ENCODE data around the gene LLCFC1.

Gene LLCFC1

DNA sequence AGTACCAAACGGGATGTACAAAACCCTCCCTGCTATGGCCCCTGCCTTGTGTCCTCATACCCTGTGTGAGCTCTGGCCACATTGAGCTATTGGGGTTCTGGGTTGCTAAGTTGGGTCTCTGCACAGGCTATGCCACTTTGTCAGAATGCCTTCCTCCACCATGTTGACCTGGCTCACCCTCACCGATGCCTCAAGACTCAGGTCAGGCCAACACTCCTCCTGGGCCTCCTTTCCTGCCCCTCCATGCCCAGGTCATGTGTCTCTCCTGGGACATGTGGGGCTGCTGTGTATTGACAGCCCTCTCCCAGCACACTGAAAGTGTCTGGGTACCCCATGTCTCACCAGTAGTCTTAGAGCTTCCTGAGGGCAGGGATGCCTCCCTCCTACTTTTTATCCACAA is 20.4 kb upstream of the LLCFC1 start:
- H3K27me3 ChIP-seq (ENCODE audit: insufficient read depth, low read length, poor library complexity), result peaks cover 6% of the 10 kb centered on the region
- no peak overlapping the region for H3K4me3 ChIP-seq (ENCODE audit: low read depth in 1 of 2, low read length in 2 of 2)
- no peaks in the 10 kb centered on the region for H3K9me3 ChIP-seq (ENCODE audit: insufficient read depth, low read length, severe bottlenecking)
- no peak overlapping the region for H3K9ac ChIP-seq (ENCODE audit: low read depth, low read length)
- no peaks in the 10 kb centered on the region for H3K4me1 ChIP-seq (ENCODE audit: insufficient read depth, low read length)
- no peak overlapping the region for H2AFZ ChIP-seq (ENCODE audit: low read depth, low read length)
- no peaks in the 10 kb centered on the region for H3K79me2 ChIP-seq (ENCODE audit: insufficient read depth, low read length)
- TF ChIP-seq, protein P1, sequence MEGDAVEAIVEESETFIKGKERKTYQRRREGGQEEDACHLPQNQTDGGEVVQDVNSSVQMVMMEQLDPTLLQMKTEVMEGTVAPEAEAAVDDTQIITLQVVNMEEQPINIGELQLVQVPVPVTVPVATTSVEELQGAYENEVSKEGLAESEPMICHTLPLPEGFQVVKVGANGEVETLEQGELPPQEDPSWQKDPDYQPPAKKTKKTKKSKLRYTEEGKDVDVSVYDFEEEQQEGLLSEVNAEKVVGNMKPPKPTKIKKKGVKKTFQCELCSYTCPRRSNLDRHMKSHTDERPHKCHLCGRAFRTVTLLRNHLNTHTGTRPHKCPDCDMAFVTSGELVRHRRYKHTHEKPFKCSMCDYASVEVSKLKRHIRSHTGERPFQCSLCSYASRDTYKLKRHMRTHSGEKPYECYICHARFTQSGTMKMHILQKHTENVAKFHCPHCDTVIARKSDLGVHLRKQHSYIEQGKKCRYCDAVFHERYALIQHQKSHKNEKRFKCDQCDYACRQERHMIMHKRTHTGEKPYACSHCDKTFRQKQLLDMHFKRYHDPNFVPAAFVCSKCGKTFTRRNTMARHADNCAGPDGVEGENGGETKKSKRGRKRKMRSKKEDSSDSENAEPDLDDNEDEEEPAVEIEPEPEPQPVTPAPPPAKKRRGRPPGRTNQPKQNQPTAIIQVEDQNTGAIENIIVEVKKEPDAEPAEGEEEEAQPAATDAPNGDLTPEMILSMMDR (IDR thresholded peaks at IDR 0.05; ENCODE audit: borderline replicate concordance, extremely low read depth, low read length, poor library complexity, severe bottlenecking), result no peak
- TF ChIP-seq EZH2 (IDR thresholded peaks at IDR 0.05; ENCODE audit: borderline replicate concordance, low read depth, low read length, severe bottlenecking), result no peak
- no peak overlapping the region for H3K4me2 ChIP-seq (ENCODE audit: insufficient read depth, low read length)
- H4K20me1 ChIP-seq (ENCODE audit: insufficient read depth, low read length), result no peaks in the 10 kb centered on the region
- no peak overlapping the region for H3K27ac ChIP-seq (ENCODE audit: low read length)
- ATAC-seq (ENCODE audit: insufficient read depth, low read depth), result no peak
- no peak for DNase-seq
- H3K36me3 ChIP-seq (ENCODE audit: insufficient read depth, low read length), result no peaks in the 10 kb centered on the region

DNA sequence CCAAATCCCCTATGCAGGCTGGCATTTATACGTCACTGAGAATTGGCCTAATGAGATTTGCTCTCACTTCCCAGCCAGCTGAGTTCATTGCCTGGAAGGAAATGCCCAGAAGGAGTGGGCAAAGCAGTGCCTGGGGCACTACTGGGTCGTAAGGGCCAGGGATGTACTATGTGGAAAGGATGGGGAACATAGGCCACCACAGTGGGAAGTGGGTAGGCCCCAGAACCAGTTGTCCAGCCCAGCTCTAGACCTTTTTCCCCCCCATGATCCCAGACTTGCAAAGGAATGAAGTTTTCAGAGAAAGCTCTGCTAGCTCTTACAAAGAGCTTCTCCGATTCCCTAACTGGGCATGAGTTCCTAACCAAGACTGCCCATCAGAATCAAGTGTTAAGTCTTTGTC is 19.6 kb upstream of the LLCFC1 start:
- no peak for ATAC-seq (ENCODE audit: insufficient read depth, low read depth)
- no peak overlapping the region for H3K4me2 ChIP-seq (ENCODE audit: insufficient read depth, low read length)
- H3K27ac ChIP-seq (ENCODE audit: low read length), result no peak overlapping the region
- no peak overlapping the region for H3K9ac ChIP-seq (ENCODE audit: low read depth, low read length)
- H3K4me1 ChIP-seq (ENCODE audit: insufficient read depth, low read length), result no peaks in the 10 kb centered on the region
- H4K20me1 ChIP-seq (ENCODE audit: insufficient read depth, low read length), result no peaks in the 10 kb centered on the region
- no peak overlapping the region for H2AFZ ChIP-seq (ENCODE audit: low read depth, low read length)
- DNase-seq, result no peak
- no peak overlapping the region for H3K4me3 ChIP-seq (ENCODE audit: low read depth in 1 of 2, low read length in 2 of 2)
- peaks cover 6% of the 10 kb centered on the region for H3K27me3 ChIP-seq (ENCODE audit: insufficient read depth, low read length, poor library complexity)
- TF ChIP-seq, protein P1 (IDR thresholded peaks at IDR 0.05; ENCODE audit: borderline replicate concordance, extremely low read depth, low read length, poor library complexity, severe bottlenecking), result no peak
- TF ChIP-seq EZH2 (IDR thresholded peaks at IDR 0.05; ENCODE audit: borderline replicate concordance, low read depth, low read length, severe bottlenecking), result no peak
- H3K9me3 ChIP-seq (ENCODE audit: insufficient read depth, low read length, severe bottlenecking), result no peaks in the 10 kb centered on the region
- H3K36me3 ChIP-seq (ENCODE audit: insufficient read depth, low read length), result no peaks in the 10 kb centered on the region
- no peaks in the 10 kb centered on the region for H3K79me2 ChIP-seq (ENCODE audit: insufficient read depth, low read length)

DNA sequence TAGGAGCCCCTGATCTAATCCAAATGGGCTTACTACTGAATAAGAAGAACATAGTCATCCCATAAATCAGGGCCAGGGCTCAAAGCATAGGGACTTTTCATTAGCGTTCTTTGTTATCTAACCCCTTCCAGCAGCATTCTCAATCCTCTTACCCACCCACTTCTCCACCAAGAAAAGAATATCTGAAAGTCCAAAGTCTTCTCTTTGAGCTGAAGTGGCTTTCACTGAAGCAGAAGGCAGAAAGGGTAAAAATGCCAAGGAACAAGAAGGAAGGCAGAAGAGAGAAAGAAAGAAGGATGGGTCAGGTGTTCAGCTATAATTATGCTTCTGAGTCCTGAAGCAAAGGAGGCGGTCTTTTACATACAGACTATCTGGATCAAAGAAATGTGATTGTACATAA is 15.9 kb upstream of the LLCFC1 start:
- no peak overlapping the region for H3K4me2 ChIP-seq (ENCODE audit: insufficient read depth, low read length)
- no peak overlapping the region for H3K9ac ChIP-seq (ENCODE audit: low read depth, low read length)
- H3K36me3 ChIP-seq (ENCODE audit: insufficient read depth, low read length), result no peaks in the 10 kb centered on the region
- H4K20me1 ChIP-seq (ENCODE audit: insufficient read depth, low read length), result no peaks in the 10 kb centered on the region
- ATAC-seq (ENCODE audit: insufficient read depth, low read depth) (no peak), DNase-seq (no peak)
- H3K79me2 ChIP-seq (ENCODE audit: insufficient read depth, low read length), result no peaks in the 10 kb centered on the region
- H3K4me3 ChIP-seq (ENCODE audit: low read depth in 1 of 2, low read length in 2 of 2), result no peak overlapping the region
- no peak overlapping the region for H2AFZ ChIP-seq (ENCODE audit: low read depth, low read length)
- no peaks in the 10 kb centered on the region for H3K27me3 ChIP-seq (ENCODE audit: insufficient read depth, low read length, poor library complexity)
- H3K9me3 ChIP-seq (ENCODE audit: insufficient read depth, low read length, severe bottlenecking), result no peaks in the 10 kb centered on the region
- no peak overlapping the region for H3K27ac ChIP-seq (ENCODE audit: low read length)
- no peaks in the 10 kb centered on the region for H3K4me1 ChIP-seq (ENCODE audit: insufficient read depth, low read length)
- TF ChIP-seq EZH2 (IDR thresholded peaks at IDR 0.05; ENCODE audit: borderline replicate concordance, low read depth, low read length, severe bottlenecking), result no peak
- TF ChIP-seq, protein P1 (IDR thresholded peaks at IDR 0.05; ENCODE audit: borderline replicate concordance, extremely low read depth, low read length, poor library complexity, severe bottlenecking), result no peak

GRCh38 chr7:142925413-142925812 is 13.9 kb upstream of the LLCFC1 start:
- Histone ChIP-seq H3K27me3 (ENCODE audit: insufficient read depth, low read length, poor library complexity) (no peaks in the 10 kb centered on the region), H3K79me2 (ENCODE audit: insufficient read depth, low read length) (no peaks in the 10 kb centered on the region), H4K20me1 (ENCODE audit: insufficient read depth, low read length) (no peaks in the 10 kb centered on the region), H3K36me3 (ENCODE audit: insufficient read depth, low read length) (no peaks in the 10 kb centered on the region), H3K27ac (ENCODE audit: low read length) (no peak overlapping the region), H2AFZ (ENCODE audit: low read depth, low read length) (no peak overlapping the region), H3K4me2 (ENCODE audit: insufficient read depth, low read length) (no peak overlapping the region), H3K4me3 (ENCODE audit: low read depth in 1 of 2, low read length in 2 of 2) (no peak overlapping the region), H3K9ac (ENCODE audit: low read depth, low read length) (no peak overlapping the region), H3K9me3 (ENCODE audit: insufficient read depth, low read length, severe bottlenecking) (no peaks in the 10 kb centered on the region), H3K4me1 (ENCODE audit: insufficient read depth, low read length) (no peaks in the 10 kb centered on the region)
- DNase-seq (no peak), ATAC-seq (ENCODE audit: insufficient read depth, low read depth) (no peak)
- no peak for TF ChIP-seq EZH2 (IDR thresholded peaks at IDR 0.05; ENCODE audit: borderline replicate concordance, low read depth, low read length, severe bottlenecking)
- TF ChIP-seq, protein P1 (IDR thresholded peaks at IDR 0.05; ENCODE audit: borderline replicate concordance, extremely low read depth, low read length, poor library complexity, severe bottlenecking), result peak; percentile 42

Measured in DND-41 (cell line).